ENCODE measurements around the gene GRM4.

The GRM4 gene

GRCh38 chr6:34073540-34073939, 72.3 kb downstream of the GRM4 start:
- H3K27ac ChIP-seq = no peak overlapping the region
- no peak overlapping the region for H3K4me3 ChIP-seq

GRCh38 chr6:34072727-34073126, 73.2 kb downstream of the GRM4 start:
- Histone ChIP-seq H3K9me3 (ENCODE audit: low read depth, low read length) (no peaks in the 10 kb centered on the region), H3K27ac (no peak overlapping the region), H3K9ac (ENCODE audit: insufficient read length) (no peak overlapping the region), H3K36me3 (ENCODE audit: insufficient read depth, low read length) (no peaks in the 10 kb centered on the region), H3K4me3 (no peak overlapping the region)
- no peak for DNase-seq (ENCODE audit: low read depth, low spot score)
- no peak for TF ChIP-seq EZH2 (IDR thresholded peaks at IDR 0.05)
- TF ChIP-seq POLR2AphosphoS5 (IDR thresholded peaks at IDR 0.05; ENCODE audit: borderline replicate concordance, low read depth, low read length) = no peak
- no peak for TF ChIP-seq FOXP2 (optimal IDR thresholded peaks at IDR 0.05; ENCODE audit: control extremely low read depth, extremely low read length, insufficient read depth)

More at GRCh38 chr6:34073540-34073939, 72.3 kb downstream of the GRM4 start:
- no peaks in the 10 kb centered on the region for H3K9me3 ChIP-seq (ENCODE audit: low read depth, low read length)
- TF ChIP-seq FOXP2 (optimal IDR thresholded peaks at IDR 0.05; ENCODE audit: control extremely low read depth, extremely low read length, insufficient read depth) (no peak), EZH2 (IDR thresholded peaks at IDR 0.05) (no peak), POLR2AphosphoS5 (IDR thresholded peaks at IDR 0.05; ENCODE audit: borderline replicate concordance, low read depth, low read length) (no peak)
- H3K36me3 ChIP-seq (ENCODE audit: insufficient read depth, low read length) = no peaks in the 10 kb centered on the region
- no peak overlapping the region for H3K9ac ChIP-seq (ENCODE audit: insufficient read length)
- DNase-seq (ENCODE audit: low read depth, low spot score) = no peak

GRCh38 chr6:34071884-34072379, 74.0 kb downstream of the GRM4 start:
- H3K27ac ChIP-seq = no peak overlapping the region
- no peak overlapping the region for H3K9ac ChIP-seq (ENCODE audit: insufficient read length)
- no peak overlapping the region for H3K4me3 ChIP-seq
- TF ChIP-seq FOXP2 (optimal IDR thresholded peaks at IDR 0.05; ENCODE audit: control extremely low read depth, extremely low read length, insufficient read depth) (no peak), EZH2 (IDR thresholded peaks at IDR 0.05) (no peak), POLR2AphosphoS5 (IDR thresholded peaks at IDR 0.05; ENCODE audit: borderline replicate concordance, low read depth, low read length) (no peak)
- no peaks in the 10 kb centered on the region for H3K9me3 ChIP-seq (ENCODE audit: low read depth, low read length)
- DNase-seq (ENCODE audit: low read depth, low spot score) = no peak
- H3K36me3 ChIP-seq (ENCODE audit: insufficient read depth, low read length) = no peaks in the 10 kb centered on the region

GRCh38 chr6:34071136-34071883, 74.6 kb downstream of the GRM4 start:
- Histone ChIP-seq H3K9me3 (ENCODE audit: low read depth, low read length) (no peaks in the 10 kb centered on the region), H3K36me3 (ENCODE audit: insufficient read depth, low read length) (no peaks in the 10 kb centered on the region), H3K27ac (no peak overlapping the region), H3K9ac (ENCODE audit: insufficient read length) (no peak overlapping the region), H3K4me3 (no peak overlapping the region)
- TF ChIP-seq FOXP2 (optimal IDR thresholded peaks at IDR 0.05; ENCODE audit: control extremely low read depth, extremely low read length, insufficient read depth) (no peak), EZH2 (IDR thresholded peaks at IDR 0.05) (no peak), POLR2AphosphoS5 (IDR thresholded peaks at IDR 0.05; ENCODE audit: borderline replicate concordance, low read depth, low read length) (no peak)
- DNase-seq (ENCODE audit: low read depth, low spot score) = no peak

- TF ChIP-seq EZH2 (IDR thresholded peaks at IDR 0.05) = no peak
- TF ChIP-seq POLR2AphosphoS5 (IDR thresholded peaks at IDR 0.05; ENCODE audit: borderline replicate concordance, low read depth, low read length) = no peak
- Histone ChIP-seq H3K4me3 (no peak overlapping the region), H3K27ac (no peak overlapping the region), H3K9ac (ENCODE audit: insufficient read length) (no peak overlapping the region), H3K9me3 (ENCODE audit: low read depth, low read length) (no peaks in the 10 kb centered on the region), H3K36me3 (ENCODE audit: insufficient read depth, low read length) (no peaks in the 10 kb centered on the region)
- no peak for DNase-seq (ENCODE audit: low read depth, low spot score)
Measured at GRCh38 chr6:34070315-34071135, 75.4 kb downstream of the GRM4 start.

GRCh38 chr6:34068462-34069044, 77.3 kb downstream of the GRM4 start:
- no peak overlapping the region for H3K4me3 ChIP-seq
- H3K9me3 ChIP-seq (ENCODE audit: low read depth, low read length) = no peaks in the 10 kb centered on the region
- TF ChIP-seq FOXP2 (optimal IDR thresholded peaks at IDR 0.05; ENCODE audit: control extremely low read depth, extremely low read length, insufficient read depth) (no peak), POLR2AphosphoS5 (IDR thresholded peaks at IDR 0.05; ENCODE audit: borderline replicate concordance, low read depth, low read length) (no peak), EZH2 (IDR thresholded peaks at IDR 0.05) (no peak)
- H3K36me3 ChIP-seq (ENCODE audit: insufficient read depth, low read length) = no peaks in the 10 kb centered on the region
- DNase-seq (ENCODE audit: low read depth, low spot score) = no peak
- H3K27ac ChIP-seq = no peak overlapping the region
- no peak overlapping the region for H3K9ac ChIP-seq (ENCODE audit: insufficient read length)

- Histone ChIP-seq H3K9ac (ENCODE audit: insufficient read length) (no peak overlapping the region), H3K9me3 (ENCODE audit: low read depth, low read length) (no peaks in the 10 kb centered on the region), H3K4me3 (no peak overlapping the region), H3K27ac (no peak overlapping the region), H3K36me3 (ENCODE audit: insufficient read depth, low read length) (no peaks in the 10 kb centered on the region)
- no peak for DNase-seq (ENCODE audit: low read depth, low spot score)
- TF ChIP-seq FOXP2 (optimal IDR thresholded peaks at IDR 0.05; ENCODE audit: control extremely low read depth, extremely low read length, insufficient read depth) (no peak), EZH2 (IDR thresholded peaks at IDR 0.05) (no peak), POLR2AphosphoS5 (IDR thresholded peaks at IDR 0.05; ENCODE audit: borderline replicate concordance, low read depth, low read length) (no peak)
Measured at GRCh38 chr6:34067814-34068213, 78.1 kb downstream of the GRM4 start.

All from SK-N-MC (cell line).